ENCODE measurements around the gene CD177. TPM values are rescaled to one million over a fixed set of nuclear protein-coding genes. Genes with fewer than 3 reads are reported as not detected.

CD177 gene
- total and polyA plus RNA-seq, 5 donors: 0.02 to 0.72 (median 0.16) TPM; not detected in 1

DNA sequence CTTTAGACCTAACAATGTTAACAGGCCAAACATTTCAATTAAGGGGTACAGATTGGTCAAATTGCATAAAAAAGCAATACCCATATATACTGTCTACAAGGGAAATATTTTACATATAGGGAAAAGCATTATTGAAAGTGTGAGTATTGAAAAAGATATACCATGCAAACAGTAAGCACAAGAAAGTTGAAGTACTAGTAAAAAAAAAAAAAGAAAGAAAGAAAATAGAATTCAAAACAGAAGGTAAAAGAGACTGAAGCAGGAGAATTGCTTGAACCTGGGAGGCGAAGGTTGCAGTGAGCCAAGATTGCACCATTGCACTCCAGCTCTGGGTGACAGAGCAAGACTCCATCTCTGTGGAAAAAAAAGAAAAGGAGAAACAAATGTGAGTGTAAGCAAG lies 55.9 kb downstream of the CD177 start:
- H3K27ac ChIP-seq (ENCODE audit: low read length): no peak overlapping the region
- intact Hi-C loops (cut with DNase I): no loop called here
- H3K27me3 ChIP-seq (ENCODE audit: control insufficient read depth, insufficient read depth): no peaks in the 10 kb centered on the region
- H3K9me3 ChIP-seq (ENCODE audit: control insufficient read depth, low read length): no peaks in the 10 kb centered on the region
- DNase-seq (no peak), ATAC-seq (no peak)
- no peak overlapping the region for H3K4me3 ChIP-seq (ENCODE audit: low read length)
- H3K4me1 ChIP-seq (ENCODE audit: control insufficient read depth, insufficient read depth, low read length): no peaks in the 10 kb centered on the region
- WGBS: 91% methylated on average over 1 of the region's 1 CpG

DNA sequence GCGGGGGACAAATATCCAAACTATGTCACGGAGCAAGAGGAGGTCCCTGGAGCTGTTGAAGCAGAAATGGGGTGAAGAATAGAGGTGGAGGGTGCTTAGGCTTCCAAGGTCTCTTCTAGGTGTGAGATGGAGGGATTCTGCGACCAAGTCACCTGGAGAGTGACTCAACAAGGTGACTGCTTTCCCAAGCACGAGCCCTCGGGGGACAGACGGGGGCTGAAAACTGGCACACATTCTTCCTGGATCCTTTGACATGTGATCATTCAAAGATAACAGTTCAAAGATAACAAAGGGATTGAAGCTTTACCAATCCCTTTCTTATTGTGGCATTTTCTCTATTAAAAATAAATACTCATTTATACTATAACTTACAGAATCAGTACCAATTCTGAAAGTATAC lies 59.0 kb downstream of the CD177 start:
- Histone ChIP-seq H3K4me3 (ENCODE audit: low read length) (no peak overlapping the region), H3K27me3 (ENCODE audit: control insufficient read depth, insufficient read depth) (no peaks in the 10 kb centered on the region), H3K27ac (ENCODE audit: low read length) (no peak overlapping the region), H3K9me3 (ENCODE audit: control insufficient read depth, low read length) (no peaks in the 10 kb centered on the region), H3K4me1 (ENCODE audit: control insufficient read depth, insufficient read depth, low read length) (no peaks in the 10 kb centered on the region)
- DNase-seq (no peak), ATAC-seq (no peak)
- intact Hi-C loops (cut with DNase I): no loop called here
- 76% methylated on average over 6 of the region's 6 CpGs for whole genome bisulfite sequencing

Other genes with a start within 250 kb of the CD177 start
- not detected for gene PSG5, start 167.2 kb upstream of the CD177 start, total RNA-seq
- gene PSG5, start 167.2 kb upstream of the CD177 start, polyA plus RNA-seq: not detected
- not detected for gene PSG4, start 148.0 kb upstream of the CD177 start, total RNA-seq
- not detected for gene PSG4, start 148.0 kb upstream of the CD177 start, polyA plus RNA-seq
- gene PSG9, start 84.2 kb upstream of the CD177 start, total RNA-seq: not detected
- gene PSG9, start 84.2 kb upstream of the CD177 start, polyA plus RNA-seq: not detected
- gene TEX101, start 61.2 kb downstream of the CD177 start, total RNA-seq: not detected
- not detected for gene TEX101, start 61.2 kb downstream of the CD177 start, polyA plus RNA-seq
- 1 to 10 TPM in 1 of 4 donors, under 1 TPM in 3; 0.53 to 1.5 (median 0.75) TPM for gene LYPD3, start 111.9 kb downstream of the CD177 start, total RNA-seq
- 0.97 TPM for gene LYPD3, start 111.9 kb downstream of the CD177 start, polyA plus RNA-seq
- gene PHLDB3, start 151.1 kb downstream of the CD177 start, total RNA-seq: 10 to 100 TPM in 2 of 4 donors, 1 to 10 TPM in 2; 6.3 to 11.4 (median 8.7) TPM
- gene PHLDB3, start 151.1 kb downstream of the CD177 start, polyA plus RNA-seq: 6.9 TPM
- 10 to 100 TPM; 12.6 to 18.2 (median 14.9) TPM for gene ETHE1, start 173.5 kb downstream of the CD177 start, total RNA-seq
- 14.1 TPM for gene ETHE1, start 173.5 kb downstream of the CD177 start, polyA plus RNA-seq
- 1 to 10 TPM; 1.4 to 3.2 (median 2.4) TPM for gene ZNF575, start 179.5 kb downstream of the CD177 start, total RNA-seq
- gene ZNF575, start 179.5 kb downstream of the CD177 start, polyA plus RNA-seq: 0.97 TPM
- 10 to 100 TPM; 13.5 to 17.1 (median 15.6) TPM for gene XRCC1, start 221.8 kb downstream of the CD177 start, total RNA-seq
- gene XRCC1, start 221.8 kb downstream of the CD177 start, polyA plus RNA-seq: 11.2 TPM
- gene PINLYP, start 222.1 kb downstream of the CD177 start, total RNA-seq: 1 to 10 TPM; 3.8 to 6.8 (median 4.9) TPM
- 9.8 TPM for gene PINLYP, start 222.1 kb downstream of the CD177 start, polyA plus RNA-seq
- gene IRGQ, start 242.4 kb downstream of the CD177 start, total RNA-seq: 10 to 100 TPM; 19.4 to 29.2 (median 24.7) TPM
- gene IRGQ, start 242.4 kb downstream of the CD177 start, polyA plus RNA-seq: 9.4 TPM
- gene ZNF576, start 242.9 kb downstream of the CD177 start, total RNA-seq: 10 to 100 TPM; 11.5 to 15.4 (median 13.0) TPM
- 11.6 TPM for gene ZNF576, start 242.9 kb downstream of the CD177 start, polyA plus RNA-seq